ENCODE data around the gene ZNF17.

DNA sequence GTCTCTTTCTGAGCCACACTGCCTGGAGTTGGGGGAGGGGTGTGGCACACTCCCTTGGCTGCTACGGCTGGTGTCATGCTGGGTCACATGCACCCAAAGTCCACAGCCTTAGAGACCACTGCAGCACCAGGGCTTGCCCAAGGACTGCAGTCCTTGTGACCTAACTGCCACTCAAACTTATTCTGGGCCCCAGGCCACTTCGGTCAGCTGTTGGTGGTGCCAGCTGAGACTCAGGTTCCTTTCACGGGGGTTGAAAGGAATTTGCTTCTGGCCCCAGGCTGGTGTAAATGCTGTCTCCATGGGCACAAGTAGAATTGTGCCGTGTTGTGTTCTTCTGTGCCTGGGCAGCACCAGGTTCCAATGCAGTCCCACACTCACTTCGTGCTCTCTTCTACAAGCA is 55.5 kb downstream of the ZNF17 start:
- no peak for TF ChIP-seq POLR2A (IDR thresholded peaks at IDR 0.05)
- TF ChIP-seq, protein P1, sequence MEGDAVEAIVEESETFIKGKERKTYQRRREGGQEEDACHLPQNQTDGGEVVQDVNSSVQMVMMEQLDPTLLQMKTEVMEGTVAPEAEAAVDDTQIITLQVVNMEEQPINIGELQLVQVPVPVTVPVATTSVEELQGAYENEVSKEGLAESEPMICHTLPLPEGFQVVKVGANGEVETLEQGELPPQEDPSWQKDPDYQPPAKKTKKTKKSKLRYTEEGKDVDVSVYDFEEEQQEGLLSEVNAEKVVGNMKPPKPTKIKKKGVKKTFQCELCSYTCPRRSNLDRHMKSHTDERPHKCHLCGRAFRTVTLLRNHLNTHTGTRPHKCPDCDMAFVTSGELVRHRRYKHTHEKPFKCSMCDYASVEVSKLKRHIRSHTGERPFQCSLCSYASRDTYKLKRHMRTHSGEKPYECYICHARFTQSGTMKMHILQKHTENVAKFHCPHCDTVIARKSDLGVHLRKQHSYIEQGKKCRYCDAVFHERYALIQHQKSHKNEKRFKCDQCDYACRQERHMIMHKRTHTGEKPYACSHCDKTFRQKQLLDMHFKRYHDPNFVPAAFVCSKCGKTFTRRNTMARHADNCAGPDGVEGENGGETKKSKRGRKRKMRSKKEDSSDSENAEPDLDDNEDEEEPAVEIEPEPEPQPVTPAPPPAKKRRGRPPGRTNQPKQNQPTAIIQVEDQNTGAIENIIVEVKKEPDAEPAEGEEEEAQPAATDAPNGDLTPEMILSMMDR (IDR thresholded peaks at IDR 0.05): no peak
